Middle frontal gyrus (tissue), 1 donor: ENCODE data around the gene ELN.
"Not testable (repeated sequence)": the region's sequence is repeated elsewhere in the genome, so short reads cannot be mapped to it uniquely, and the experiment has no call there.

Experiments used
- DNase-seq: peaks from one replicate; pipeline ENCODE4 v3.0.0-alpha.2; 2015; ENCODE audit warnings: low spot score; ENCODE audit errors: extremely low spot score

The ELN gene

GRCh38 chr7:74040791-74041520 lies 13.0 kb downstream of the ELN start:
- no peak for DNase-seq

- no peak for DNase-seq
These were observed 15.0 kb downstream of the ELN start for GRCh38 chr7:74042746-74043522.

GRCh38 chr7:74043523-74043951 lies 15.6 kb downstream of the ELN start:
- no peak for DNase-seq

GRCh38 chr7:74044366-74045350 lies 16.7 kb downstream of the ELN start:
- DNase-seq, result no peak

GRCh38 chr7:74046581-74046980 lies 18.6 kb downstream of the ELN start:
- DNase-seq, result not testable (repeated sequence)

- no peak for DNase-seq
These were observed 19.9 kb downstream of the ELN start for GRCh38 chr7:74047804-74048380.

GRCh38 chr7:74048999-74049599 lies 21.1 kb downstream of the ELN start:
- DNase-seq, result no peak

- no peak for DNase-seq
These were observed 22.2 kb downstream of the ELN start for GRCh38 chr7:74049997-74050798.

GRCh38 chr7:74051193-74051592 lies 23.2 kb downstream of the ELN start:
- DNase-seq, result no peak

- DNase-seq, result no peak
These were observed 23.8 kb downstream of the ELN start for GRCh38 chr7:74051629-74052410.

GRCh38 chr7:74052628-74053027 lies 24.7 kb downstream of the ELN start:
- DNase-seq, result no peak

GRCh38 chr7:74053589-74054186 lies 25.7 kb downstream of the ELN start:
- DNase-seq, result no peak

- no peak for DNase-seq
These were observed 28.3 kb downstream of the ELN start for GRCh38 chr7:74056096-74056915.

- DNase-seq, result no peak
These were observed 29.4 kb downstream of the ELN start for GRCh38 chr7:74057216-74057925.

GRCh38 chr7:74057987-74058386 lies 30.0 kb downstream of the ELN start:
- no peak for DNase-seq

- DNase-seq, result no peak
These were observed 30.5 kb downstream of the ELN start for GRCh38 chr7:74058486-74058885.

GRCh38 chr7:74059037-74059436 lies 31.1 kb downstream of the ELN start:
- DNase-seq, result no peak
